ENCODE measurements around the gene RASSF8. TPM values are rescaled to one million over a fixed set of nuclear protein-coding genes. Genes with fewer than 3 reads are reported as not detected.

The RASSF8 gene
- total RNA-seq, 1 experiment from 2014 or later: 22.9 TPM

DNA sequence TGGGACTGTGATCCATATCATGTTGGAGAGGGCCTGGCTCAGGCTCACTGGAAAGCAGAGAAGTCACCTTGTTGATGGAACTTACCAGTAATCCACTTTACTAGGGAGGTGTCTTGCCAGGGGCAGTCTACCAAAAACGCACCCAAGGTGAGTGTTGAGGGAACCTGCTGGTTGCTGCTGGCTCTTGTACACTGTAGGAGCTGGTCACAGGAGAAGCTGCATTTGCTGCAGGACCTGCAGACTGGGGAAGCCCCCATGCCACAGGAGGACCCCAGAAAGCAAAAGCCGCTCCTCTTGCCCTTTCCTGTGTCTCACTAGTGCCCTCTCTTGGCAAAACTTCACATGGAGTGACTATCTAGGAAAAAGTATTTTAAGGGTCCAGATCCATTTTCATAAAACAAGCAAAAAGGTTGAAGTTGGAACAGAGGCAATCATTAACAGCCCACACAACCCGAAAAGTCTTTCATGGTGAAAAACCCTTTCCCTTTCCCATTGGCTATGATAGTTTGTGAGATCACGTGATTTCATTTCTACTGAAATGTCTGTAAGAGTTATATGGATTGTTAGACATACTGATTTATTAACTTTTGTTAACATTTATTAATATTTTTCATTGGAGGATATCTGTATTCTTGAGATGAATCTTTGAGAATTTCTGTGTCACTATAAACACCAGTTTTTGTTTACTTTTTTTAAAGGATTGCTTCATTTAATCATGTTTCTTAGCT lies 59.2 kb downstream of the RASSF8 start:
- no peak overlapping the region for H3K4me3 ChIP-seq (ENCODE audit: insufficient read depth, low read depth, low read length)
- DNase-seq: peak; percentile 32
- no peaks in the 10 kb centered on the region; the same call in 1 of the 2 replicates for H3K36me3 ChIP-seq (replicated peaks; ENCODE audit: control insufficient read depth, insufficient read depth, low read length)
- no peaks in the 10 kb centered on the region for H3K27me3 ChIP-seq (ENCODE audit: control insufficient read depth, insufficient read depth, low read length)

DNA sequence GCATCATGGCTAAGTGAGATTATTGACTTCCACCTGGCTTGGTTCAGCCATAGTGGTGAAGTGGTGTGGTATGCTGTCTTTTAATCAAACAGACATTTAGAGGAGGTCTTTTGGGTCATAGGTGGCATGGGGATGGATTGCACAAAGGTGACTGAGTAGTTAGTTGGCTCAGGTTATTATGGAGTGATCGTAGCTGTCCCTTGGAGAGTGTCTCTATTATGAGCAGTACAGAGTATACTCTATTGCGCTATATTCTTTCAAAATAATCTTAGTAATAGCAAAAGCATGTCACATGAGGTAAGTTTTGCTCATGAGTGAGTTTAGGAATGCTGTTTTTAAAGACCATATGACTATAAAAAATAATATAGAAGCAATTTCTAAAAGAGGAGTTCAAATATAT lies 60.4 kb downstream of the RASSF8 start:
- no peak for DNase-seq
- Histone ChIP-seq H3K36me3 (replicated peaks; ENCODE audit: control insufficient read depth, insufficient read depth, low read length) (no peaks in the 10 kb centered on the region; the same call in 1 of the 2 replicates), H3K4me3 (ENCODE audit: insufficient read depth, low read depth, low read length) (no peak overlapping the region), H3K27me3 (ENCODE audit: control insufficient read depth, insufficient read depth, low read length) (no peaks in the 10 kb centered on the region)

DNA sequence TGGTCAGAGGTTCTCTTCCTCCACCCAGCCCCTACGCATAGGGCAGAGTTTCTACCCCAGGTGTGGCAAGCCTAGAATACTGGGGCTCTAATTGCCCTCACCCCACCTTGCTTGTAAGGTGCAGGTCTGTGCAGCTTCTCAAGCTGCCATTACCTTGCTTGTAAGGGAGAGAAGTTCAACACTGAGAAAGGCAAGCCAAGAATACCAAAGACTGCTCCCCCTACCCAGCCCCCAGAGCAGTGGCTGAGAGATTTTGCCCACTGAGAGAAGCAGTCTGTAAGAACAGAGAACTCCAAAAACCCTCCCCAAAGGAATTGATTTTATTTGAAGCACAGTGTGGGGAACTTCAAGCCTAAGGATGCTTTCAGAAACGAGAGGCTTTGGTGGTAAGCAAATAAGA lies 63.1 kb downstream of the RASSF8 start:
- DNase-seq: no peak
- Histone ChIP-seq H3K4me3 (ENCODE audit: insufficient read depth, low read depth, low read length) (no peak overlapping the region), H3K27me3 (ENCODE audit: control insufficient read depth, insufficient read depth, low read length) (no peaks in the 10 kb centered on the region)

DNA sequence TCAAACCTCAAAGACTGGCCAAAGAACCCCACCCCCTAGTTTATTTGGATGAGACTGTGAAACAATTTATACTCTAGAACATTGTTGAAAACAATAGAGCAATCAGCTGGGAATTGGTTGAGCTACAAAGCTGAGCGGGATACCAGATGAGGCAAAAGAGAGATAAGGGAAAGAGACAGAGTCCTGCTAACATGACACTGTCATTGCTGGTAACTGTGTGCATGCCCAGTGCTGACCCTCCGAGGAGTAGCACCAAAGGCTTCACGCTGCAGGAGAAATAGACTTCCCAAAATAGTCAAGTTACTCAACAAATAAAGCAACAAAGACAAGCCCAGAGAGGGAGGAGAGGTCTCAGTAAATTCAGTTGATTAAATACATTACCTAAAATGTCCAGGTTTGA lies 63.6 kb downstream of the RASSF8 start:
- H3K36me3 ChIP-seq (replicated peaks; ENCODE audit: control insufficient read depth, insufficient read depth, low read length): no peaks in the 10 kb centered on the region; the same call in 1 of the 2 replicates
- H3K4me3 ChIP-seq (ENCODE audit: insufficient read depth, low read depth, low read length): no peak overlapping the region
- DNase-seq: no peak
- no peaks in the 10 kb centered on the region for H3K27me3 ChIP-seq (ENCODE audit: control insufficient read depth, insufficient read depth, low read length)

More for the DNA sequence above, 63.1 kb downstream of the RASSF8 start:
- no peaks in the 10 kb centered on the region; the same call in 1 of the 2 replicates for H3K36me3 ChIP-seq (replicated peaks; ENCODE audit: control insufficient read depth, insufficient read depth, low read length)

DNA sequence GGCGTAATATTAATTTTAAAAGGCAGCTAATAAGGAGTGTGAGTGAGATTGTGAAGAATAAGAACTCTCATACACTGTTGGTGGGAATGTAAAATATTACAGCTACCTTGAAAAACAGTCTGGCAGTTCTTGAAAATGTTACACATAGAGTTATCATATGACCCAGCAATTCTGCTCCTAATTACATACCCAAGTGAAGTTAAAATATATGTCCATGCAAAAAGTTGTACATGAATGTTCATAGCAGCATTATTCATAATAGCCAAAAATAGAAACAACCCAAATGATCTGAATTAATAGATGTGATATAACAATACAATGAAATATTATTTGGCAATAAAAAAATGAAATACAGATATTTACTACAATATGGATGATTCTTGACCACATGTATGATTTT lies 68.2 kb downstream of the RASSF8 start:
- Histone ChIP-seq H3K4me3 (ENCODE audit: insufficient read depth, low read depth, low read length) (no peak overlapping the region), H3K27me3 (ENCODE audit: control insufficient read depth, insufficient read depth, low read length) (no peaks in the 10 kb centered on the region), H3K36me3 (replicated peaks; ENCODE audit: control insufficient read depth, insufficient read depth, low read length) (no peaks in the 10 kb centered on the region)
- DNase-seq: no peak

DNA sequence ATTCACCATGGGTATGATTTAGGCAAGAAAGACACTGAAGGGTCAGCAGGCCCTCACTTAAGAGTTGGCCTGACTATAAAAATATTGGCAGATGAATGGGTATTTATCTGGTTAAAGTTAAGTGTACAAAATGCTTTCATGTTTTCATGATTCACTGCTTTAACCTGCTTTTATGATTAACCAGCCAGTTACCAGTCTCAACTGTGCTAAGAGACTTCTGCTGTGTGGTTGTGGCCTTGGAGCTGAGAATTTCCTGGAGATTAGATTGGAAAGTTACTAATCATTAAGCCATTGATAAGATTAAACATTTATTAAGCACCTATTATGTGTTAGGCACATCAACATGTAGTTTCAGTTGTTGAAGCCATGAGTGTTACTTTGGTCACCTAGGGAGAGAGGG lies 68.9 kb downstream of the RASSF8 start:
- Histone ChIP-seq H3K36me3 (replicated peaks; ENCODE audit: control insufficient read depth, insufficient read depth, low read length) (no peaks in the 10 kb centered on the region), H3K27me3 (ENCODE audit: control insufficient read depth, insufficient read depth, low read length) (no peaks in the 10 kb centered on the region), H3K4me3 (ENCODE audit: insufficient read depth, low read depth, low read length) (no peak overlapping the region)
- DNase-seq: no peak

DNA sequence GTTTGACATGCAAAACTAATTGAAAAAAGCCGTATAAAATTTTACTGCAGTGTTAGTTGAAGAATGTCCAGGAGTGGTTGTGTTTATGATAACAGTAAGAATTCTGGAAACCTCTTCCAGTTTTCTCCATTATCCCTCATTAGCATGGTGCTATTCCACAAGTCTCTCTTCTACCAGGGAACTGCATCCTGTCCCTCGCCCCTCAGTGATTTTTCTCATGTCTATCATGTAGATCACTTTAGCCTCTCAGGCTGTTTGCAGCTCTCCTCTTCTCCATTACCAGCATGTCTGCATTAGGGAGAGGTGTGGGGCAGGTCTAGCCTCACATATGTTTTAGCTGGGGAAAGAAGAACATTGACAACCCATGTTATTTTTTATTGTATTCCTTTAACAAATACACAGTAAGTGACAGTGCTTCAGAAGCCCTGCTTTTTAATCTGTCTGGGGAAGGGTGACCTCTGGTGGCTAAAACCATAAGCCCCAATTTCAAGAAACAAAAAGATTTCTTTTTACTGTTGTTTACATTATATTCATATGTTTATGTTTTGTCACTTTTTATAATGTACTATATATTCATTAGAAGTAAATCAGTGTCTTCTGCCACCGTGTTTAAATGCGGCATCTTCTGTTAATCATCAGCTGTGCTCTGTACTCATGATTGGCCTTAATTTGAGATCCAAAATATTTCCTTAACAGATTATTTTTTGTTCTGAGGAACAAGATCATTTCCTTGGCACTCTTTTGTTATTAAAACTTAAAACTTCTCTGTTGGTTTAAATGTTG lies 70.7 kb downstream of the RASSF8 start:
- Histone ChIP-seq H3K4me3 (ENCODE audit: insufficient read depth, low read depth, low read length) (no peak overlapping the region), H3K36me3 (replicated peaks; ENCODE audit: control insufficient read depth, insufficient read depth, low read length) (no peaks in the 10 kb centered on the region), H3K27me3 (ENCODE audit: control insufficient read depth, insufficient read depth, low read length) (no peaks in the 10 kb centered on the region)
- peak; percentile 27 for DNase-seq

DNA sequence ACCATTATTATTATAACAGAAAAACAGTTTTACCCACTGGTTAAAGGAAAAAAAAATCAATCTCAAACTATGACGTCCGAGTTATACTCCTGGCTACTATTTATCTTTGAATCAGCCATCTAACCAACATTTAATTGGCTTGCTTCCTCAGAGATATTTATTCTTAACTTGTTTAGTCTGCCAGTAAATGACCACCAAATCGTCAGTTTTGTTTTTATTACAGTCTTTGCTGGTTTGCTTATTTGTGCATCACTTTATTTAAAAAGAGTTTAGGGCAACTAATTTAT lies 71.2 kb downstream of the RASSF8 start:
- Histone ChIP-seq H3K36me3 (replicated peaks; ENCODE audit: control insufficient read depth, insufficient read depth, low read length) (no peaks in the 10 kb centered on the region), H3K4me3 (ENCODE audit: insufficient read depth, low read depth, low read length) (no peak overlapping the region), H3K27me3 (ENCODE audit: control insufficient read depth, insufficient read depth, low read length) (no peaks in the 10 kb centered on the region)
- DNase-seq: no peak

DNA sequence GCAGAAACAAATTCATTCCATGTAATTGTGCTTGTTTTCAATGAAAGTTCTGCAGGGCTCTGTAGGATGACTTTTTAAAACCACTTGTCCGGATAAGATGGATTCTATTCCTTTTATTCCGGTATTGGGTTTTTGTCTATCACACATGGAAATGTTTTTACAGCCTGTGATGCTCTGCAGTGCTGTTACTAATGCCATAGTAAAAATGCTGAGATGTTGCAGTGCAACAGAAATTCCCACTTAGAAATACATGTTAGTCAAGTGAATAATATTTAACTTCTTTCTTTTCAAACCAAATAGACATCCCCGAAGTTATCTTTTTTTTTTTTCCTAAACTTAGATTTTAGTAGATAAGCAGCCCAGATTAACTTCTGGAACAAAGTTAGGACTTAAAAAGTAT lies 71.9 kb downstream of the RASSF8 start:
- no peak for DNase-seq
- Histone ChIP-seq H3K27me3 (ENCODE audit: control insufficient read depth, insufficient read depth, low read length) (no peaks in the 10 kb centered on the region), H3K4me3 (ENCODE audit: insufficient read depth, low read depth, low read length) (no peak overlapping the region), H3K36me3 (replicated peaks; ENCODE audit: control insufficient read depth, insufficient read depth, low read length) (no peaks in the 10 kb centered on the region)

DNA sequence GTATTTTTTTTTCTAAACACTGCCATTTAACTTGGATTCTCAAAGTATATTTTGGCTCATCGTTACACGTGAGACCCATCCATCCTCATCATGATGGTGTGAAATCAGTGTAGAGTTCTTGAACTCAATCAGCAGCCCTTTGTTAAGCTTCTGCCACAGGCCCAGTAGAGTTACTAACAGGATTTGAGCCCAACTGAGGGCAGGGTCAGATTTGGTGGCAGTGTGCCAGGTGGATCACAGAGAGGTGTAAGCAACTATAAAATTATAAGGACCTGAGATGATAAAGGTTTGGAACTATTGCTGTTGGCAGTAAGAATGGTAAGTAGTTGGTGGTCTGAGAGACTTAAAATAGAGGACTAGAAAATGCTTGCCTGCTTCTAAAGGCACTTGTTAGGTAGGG lies 72.8 kb downstream of the RASSF8 start:
- no peak overlapping the region for H3K4me3 ChIP-seq (ENCODE audit: insufficient read depth, low read depth, low read length)
- no peaks in the 10 kb centered on the region for H3K27me3 ChIP-seq (ENCODE audit: control insufficient read depth, insufficient read depth, low read length)
- no peak for DNase-seq
- no peaks in the 10 kb centered on the region for H3K36me3 ChIP-seq (replicated peaks; ENCODE audit: control insufficient read depth, insufficient read depth, low read length)

DNA sequence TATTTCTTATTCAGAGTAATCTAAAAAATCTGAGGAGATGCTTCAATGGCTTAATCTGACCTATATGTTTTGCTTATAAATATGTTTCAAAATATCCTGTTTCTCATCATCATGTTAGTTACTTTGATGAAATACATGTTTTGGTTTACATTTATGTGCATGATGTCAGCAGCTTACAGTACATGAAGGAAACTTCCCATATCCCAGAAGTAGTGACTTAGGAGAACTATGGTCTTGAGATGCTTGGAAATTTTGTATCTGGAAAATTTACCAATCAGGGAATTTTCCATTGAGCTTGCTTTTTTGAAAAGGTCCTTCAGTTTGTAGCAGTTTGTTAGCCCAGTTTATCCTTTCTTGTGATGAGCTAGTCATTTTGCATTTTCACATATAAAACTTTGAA lies 73.3 kb downstream of the RASSF8 start:
- Histone ChIP-seq H3K4me3 (ENCODE audit: insufficient read depth, low read depth, low read length) (no peak overlapping the region), H3K36me3 (replicated peaks; ENCODE audit: control insufficient read depth, insufficient read depth, low read length) (no peaks in the 10 kb centered on the region), H3K27me3 (ENCODE audit: control insufficient read depth, insufficient read depth, low read length) (no peaks in the 10 kb centered on the region)
- DNase-seq: no peak

DNA sequence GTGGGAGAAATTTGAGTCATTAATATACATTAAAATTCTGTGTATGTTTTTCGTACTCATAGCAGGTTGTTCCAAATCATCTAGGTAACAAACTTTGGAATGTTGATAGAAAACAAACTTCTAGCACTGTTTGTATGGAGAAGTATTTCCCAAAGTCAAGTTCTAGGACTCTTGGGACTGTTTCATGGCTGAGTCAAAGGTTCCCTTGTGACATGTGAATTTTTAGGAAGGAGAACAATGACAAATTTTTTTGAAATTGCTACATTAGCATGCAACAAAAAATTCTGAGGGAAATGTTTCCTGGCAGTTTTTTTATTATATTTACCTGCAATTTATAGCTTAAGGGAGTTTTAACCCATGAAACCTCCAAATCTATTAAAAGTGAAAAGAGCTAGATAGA lies 73.8 kb downstream of the RASSF8 start:
- no peak for DNase-seq
- Histone ChIP-seq H3K27me3 (ENCODE audit: control insufficient read depth, insufficient read depth, low read length) (no peaks in the 10 kb centered on the region), H3K4me3 (ENCODE audit: insufficient read depth, low read depth, low read length) (no peak overlapping the region), H3K36me3 (replicated peaks; ENCODE audit: control insufficient read depth, insufficient read depth, low read length) (no peaks in the 10 kb centered on the region)

DNA sequence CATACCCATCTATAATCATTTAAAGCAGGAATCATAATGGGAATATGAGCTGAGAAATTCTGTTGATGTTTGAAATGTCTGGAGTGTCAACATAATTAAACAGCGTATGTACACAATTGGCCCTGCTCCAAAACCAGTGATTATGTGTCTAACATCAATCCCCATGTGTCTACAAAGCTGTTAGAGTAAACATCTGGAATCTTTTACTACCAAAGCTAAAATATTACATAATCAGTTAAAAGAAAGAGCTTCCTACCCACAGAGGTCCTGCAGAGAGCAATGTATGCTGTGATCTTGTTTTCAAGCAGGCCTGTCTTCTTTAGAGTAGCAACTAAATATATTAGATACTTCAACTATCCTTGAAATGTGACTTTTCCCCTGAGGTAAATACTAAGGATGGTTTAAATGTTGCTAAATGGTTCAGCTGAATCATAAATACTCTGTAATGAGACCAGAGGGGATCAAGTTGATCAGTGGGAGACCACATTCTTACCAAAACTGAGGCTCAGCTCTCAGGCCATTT lies 74.3 kb downstream of the RASSF8 start:
- Histone ChIP-seq H3K27me3 (ENCODE audit: control insufficient read depth, insufficient read depth, low read length) (no peaks in the 10 kb centered on the region), H3K4me3 (ENCODE audit: insufficient read depth, low read depth, low read length) (no peak overlapping the region), H3K36me3 (replicated peaks; ENCODE audit: control insufficient read depth, insufficient read depth, low read length) (no peaks in the 10 kb centered on the region)
- no peak for DNase-seq

DNA sequence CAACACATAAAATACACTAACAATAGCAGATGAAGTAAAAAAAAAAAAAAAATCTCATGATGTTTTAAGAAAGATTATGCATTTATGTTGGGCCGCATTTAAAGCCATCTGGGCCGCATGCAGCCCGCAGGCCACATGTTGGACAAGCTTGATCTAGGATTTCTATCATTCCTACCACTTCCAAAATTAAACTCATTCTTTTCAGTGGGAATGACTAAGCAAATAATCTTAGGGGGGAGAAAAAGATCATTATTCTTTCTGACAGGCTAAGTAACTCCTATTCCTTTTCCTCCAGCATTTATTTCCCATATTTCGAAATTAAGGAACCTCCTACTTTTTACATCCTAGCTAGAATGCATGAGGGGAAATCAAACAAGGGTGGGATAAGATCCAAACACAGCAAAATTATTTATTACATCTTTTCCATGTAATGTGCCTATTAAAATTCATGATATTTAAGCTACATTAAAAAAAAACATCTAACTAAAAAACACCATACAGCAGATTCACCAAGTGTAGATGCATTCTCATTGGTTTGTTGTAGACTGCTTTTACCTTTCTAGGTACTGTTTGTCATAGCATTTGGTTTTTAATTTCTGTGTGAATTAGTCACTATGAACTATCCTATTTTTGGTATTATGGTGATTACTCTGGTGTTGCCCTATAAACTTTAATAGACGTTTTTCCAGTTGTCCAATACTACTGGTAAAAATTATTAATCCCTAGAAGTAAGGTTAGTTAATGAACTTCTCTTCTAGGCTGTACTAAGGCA lies 76.1 kb downstream of the RASSF8 start:
- Histone ChIP-seq H3K36me3 (replicated peaks; ENCODE audit: control insufficient read depth, insufficient read depth, low read length) (no peaks in the 10 kb centered on the region), H3K4me3 (ENCODE audit: insufficient read depth, low read depth, low read length) (no peak overlapping the region), H3K27me3 (ENCODE audit: control insufficient read depth, insufficient read depth, low read length) (no peaks in the 10 kb centered on the region)
- DNase-seq: no peak

DNA sequence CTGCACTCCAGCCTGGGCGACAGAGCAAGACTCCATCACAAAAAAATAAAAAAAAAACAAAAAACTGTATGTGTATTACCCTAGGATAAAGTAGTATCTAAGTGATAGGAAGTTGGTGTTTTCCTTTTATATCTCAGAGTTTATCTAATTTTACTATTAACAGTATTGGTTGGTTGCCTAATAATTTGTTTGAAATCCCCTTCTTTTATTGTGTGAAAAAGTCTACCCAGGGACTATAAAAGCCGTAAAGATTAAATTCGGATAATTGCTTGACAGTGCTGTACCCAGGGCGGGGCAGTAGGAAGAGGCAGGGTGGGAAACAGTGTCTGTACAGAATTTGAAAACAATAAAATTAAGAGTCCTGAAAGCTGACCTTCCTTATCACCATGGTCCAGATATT lies 78.4 kb downstream of the RASSF8 start:
- no peak for DNase-seq
- no peaks in the 10 kb centered on the region for H3K27me3 ChIP-seq (ENCODE audit: control insufficient read depth, insufficient read depth, low read length)

More for the DNA sequence above, 78.4 kb downstream of the RASSF8 start:
- Histone ChIP-seq H3K4me3 (ENCODE audit: insufficient read depth, low read depth, low read length) (no peak overlapping the region), H3K36me3 (replicated peaks; ENCODE audit: control insufficient read depth, insufficient read depth, low read length) (no peaks in the 10 kb centered on the region)

Measured in H7 (cell line).